NB4 (cell line): ENCODE results near the gene C5orf63.

Experiments
- DNase-seq: peaks from one replicate; pipeline ENCODE4 v3.0.0; 2010; ENCODE audit warnings: low read depth
- H3K4me3 ChIP-seq: one replicate; pipeline ENCODE4 v1.5.1; 2011; ENCODE audit warnings: mild to moderate bottlenecking, low read depth, low read length, moderate library complexity
- MYC ChIP-seq: IDR thresholded peaks from 2 replicates; pipeline ENCODE4 v1.6.1; 2011; ENCODE audit warnings: low read depth, low read length
- POLR2A ChIP-seq: IDR thresholded peaks from 2 replicates; pipeline ENCODE4 v1.6.1; 2011; ENCODE audit warnings: mild to moderate bottlenecking; ENCODE audit not compliant: insufficient read length; ENCODE audit errors: extremely low read depth
- TF ChIP-seq, protein P1 (sequence below): IDR thresholded peaks from one replicate; pipeline ENCODE4 v1.5.1; 2012; ENCODE audit warnings: low read depth, low read length
- TF ChIP-seq, protein P2 (sequence below): IDR thresholded peaks from 2 replicates; pipeline ENCODE4 v1.6.1; 2011; ENCODE audit warnings: low read depth, low read length

The C5orf63 gene

GRCh38 chr5:127051591-127051990 is 21.7 kb downstream of the C5orf63 start:
- H3K4me3 ChIP-seq: no peak overlapping the region
- DNase-seq: no peak
- TF ChIP-seq MYC: no peak
- TF ChIP-seq, protein P1, sequence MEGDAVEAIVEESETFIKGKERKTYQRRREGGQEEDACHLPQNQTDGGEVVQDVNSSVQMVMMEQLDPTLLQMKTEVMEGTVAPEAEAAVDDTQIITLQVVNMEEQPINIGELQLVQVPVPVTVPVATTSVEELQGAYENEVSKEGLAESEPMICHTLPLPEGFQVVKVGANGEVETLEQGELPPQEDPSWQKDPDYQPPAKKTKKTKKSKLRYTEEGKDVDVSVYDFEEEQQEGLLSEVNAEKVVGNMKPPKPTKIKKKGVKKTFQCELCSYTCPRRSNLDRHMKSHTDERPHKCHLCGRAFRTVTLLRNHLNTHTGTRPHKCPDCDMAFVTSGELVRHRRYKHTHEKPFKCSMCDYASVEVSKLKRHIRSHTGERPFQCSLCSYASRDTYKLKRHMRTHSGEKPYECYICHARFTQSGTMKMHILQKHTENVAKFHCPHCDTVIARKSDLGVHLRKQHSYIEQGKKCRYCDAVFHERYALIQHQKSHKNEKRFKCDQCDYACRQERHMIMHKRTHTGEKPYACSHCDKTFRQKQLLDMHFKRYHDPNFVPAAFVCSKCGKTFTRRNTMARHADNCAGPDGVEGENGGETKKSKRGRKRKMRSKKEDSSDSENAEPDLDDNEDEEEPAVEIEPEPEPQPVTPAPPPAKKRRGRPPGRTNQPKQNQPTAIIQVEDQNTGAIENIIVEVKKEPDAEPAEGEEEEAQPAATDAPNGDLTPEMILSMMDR: no peak
- TF ChIP-seq POLR2A: no peak

- TF ChIP-seq, protein P2, sequence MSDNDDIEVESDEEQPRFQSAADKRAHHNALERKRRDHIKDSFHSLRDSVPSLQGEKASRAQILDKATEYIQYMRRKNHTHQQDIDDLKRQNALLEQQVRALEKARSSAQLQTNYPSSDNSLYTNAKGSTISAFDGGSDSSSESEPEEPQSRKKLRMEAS: no peak
- TF ChIP-seq POLR2A: no peak
- TF ChIP-seq, protein P1: no peak
- no peak for TF ChIP-seq MYC
- no peak overlapping the region for H3K4me3 ChIP-seq
- DNase-seq: no peak
Observed at GRCh38 chr5:127046343-127047072, 26.8 kb downstream of the C5orf63 start.

GRCh38 chr5:127042593-127042992 is 30.7 kb downstream of the C5orf63 start:
- DNase-seq: peak; percentile 24

GRCh38 chr5:127041571-127041970 is 31.7 kb downstream of the C5orf63 start:
- DNase-seq: no peak
- no peak overlapping the region for H3K4me3 ChIP-seq
- no peak for TF ChIP-seq MYC
- TF ChIP-seq, protein P2: no peak

More at GRCh38 chr5:127042593-127042992, 30.7 kb downstream of the C5orf63 start:
- no peak for TF ChIP-seq MYC
- TF ChIP-seq, protein P1: no peak
- TF ChIP-seq, protein P2: no peak
- no peak for TF ChIP-seq POLR2A
- H3K4me3 ChIP-seq: no peak overlapping the region

GRCh38 chr5:127040796-127041520 is 32.3 kb downstream of the C5orf63 start:
- TF ChIP-seq, protein P2: no peak
- TF ChIP-seq POLR2A (no peak), MYC (no peak)
- TF ChIP-seq, protein P1: no peak
- no peak overlapping the region for H3K4me3 ChIP-seq
- no peak for DNase-seq

DNA sequence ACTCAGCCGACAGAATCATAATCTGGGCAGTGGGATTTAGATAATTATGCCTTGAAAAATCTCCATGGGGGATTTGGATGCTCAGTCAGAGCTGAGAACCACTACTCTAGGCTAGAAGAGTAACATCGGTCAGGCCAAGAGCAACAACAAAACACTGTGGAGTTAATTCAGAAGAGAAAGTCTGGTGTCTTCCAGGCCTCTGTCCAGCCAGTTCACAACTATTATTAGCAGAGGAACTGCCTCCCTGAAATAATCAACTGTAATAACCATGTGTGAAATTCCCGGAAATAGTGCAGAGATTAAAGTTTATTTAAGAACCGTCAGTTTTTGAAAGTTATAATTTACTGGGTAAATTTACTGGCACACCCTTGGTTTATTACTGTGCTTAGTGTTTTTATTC is 34.8 kb downstream of the C5orf63 start:
- no peak overlapping the region for H3K4me3 ChIP-seq
- DNase-seq: no peak
- TF ChIP-seq, protein P1: no peak
- TF ChIP-seq POLR2A: no peak
- TF ChIP-seq, protein P2: no peak
- TF ChIP-seq MYC: no peak
